Progenitor cell of endocrine pancreas (in vitro differentiated cells): ENCODE measurements around the gene NKRF. TPM values are rescaled to one million over a fixed set of nuclear protein-coding genes. Genes with fewer than 3 reads are reported as not detected.

ENCODE experiments used
- DNase-seq: peaks from one replicate; pipeline ENCODE4 v3.0.0; 2021; ENCODE audit warnings: low spot score; ENCODE audit not compliant: unreplicated experiment
- H3K27ac Mint-ChIP-seq: 2 replicates; pipeline ENCODE4 v1.8.0; 2021; ENCODE audit warnings: mild to moderate bottlenecking, moderate library complexity, mixed read lengths
- H3K27me3 Mint-ChIP-seq: 2 replicates; pipeline ENCODE4 v1.8.0; 2021; ENCODE audit warnings: mixed read lengths
- H3K36me3 Mint-ChIP-seq: 2 replicates; pipeline ENCODE4 v1.8.0; 2022; ENCODE audit warnings: mixed read lengths; ENCODE audit not compliant: insufficient read depth
- H3K4me1 Mint-ChIP-seq: 2 replicates; pipeline ENCODE4 v1.8.0; 2021; ENCODE audit warnings: low read depth, mixed read lengths
- H3K4me3 Mint-ChIP-seq: 2 replicates; pipeline ENCODE4 v1.8.0; 2021; ENCODE audit warnings: low read depth, mild to moderate bottlenecking, moderate library complexity, mixed read lengths
- H3K9me3 Mint-ChIP-seq: 2 replicates; pipeline ENCODE4 v1.8.0; 2021; ENCODE audit warnings: low read depth, mixed read lengths
- total RNA-seq: library from RNA; stranded (reverse); gene quantifications from 2 replicates; pipeline ENCODE4 v1.2.1, GENCODE V29; 2021
- TF ChIP-seq, protein P1 (sequence below): fragments of 200-600 bp; sonication (generic); IDR thresholded peaks from one replicate; pipeline ENCODE4 v1.5.0; 2021; ENCODE audit warnings: antibody characterized with exemption, mild to moderate bottlenecking; ENCODE audit not compliant: unreplicated experiment

Gene NKRF
- total RNA-seq, 1 donor from 2014 or later, result 12.5 TPM

DNA sequence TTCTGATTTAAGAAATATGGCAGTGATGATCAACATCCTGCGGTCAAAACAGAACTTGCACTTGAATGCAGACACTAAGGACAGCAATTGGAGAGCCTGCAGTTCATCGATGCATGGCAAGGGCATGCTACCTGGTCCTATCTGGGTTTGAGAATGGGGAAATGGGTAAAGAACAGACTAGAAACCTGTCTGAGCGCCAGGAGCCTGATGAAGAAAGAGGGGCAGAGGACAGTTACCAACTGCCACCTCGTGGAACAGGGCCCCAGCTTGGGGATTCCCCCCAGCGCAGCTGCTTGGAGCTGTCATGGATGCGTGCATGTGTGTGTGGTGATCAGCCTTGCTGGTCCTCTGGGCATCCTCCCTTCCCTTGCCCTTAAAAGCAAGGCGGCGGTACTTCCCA is 30.2 kb upstream of the NKRF start:
- no peak for DNase-seq
- Mint-ChIP-seq H3K9me3 (peaks cover 21% of the 10 kb centered on the region), H3K27ac (no peak overlapping the region), H3K4me1 (no peaks in the 10 kb centered on the region), H3K36me3 (peaks cover 16% of the 10 kb centered on the region), H3K4me3 (no peak overlapping the region), H3K27me3 (no peaks in the 10 kb centered on the region)
- TF ChIP-seq, protein P1, sequence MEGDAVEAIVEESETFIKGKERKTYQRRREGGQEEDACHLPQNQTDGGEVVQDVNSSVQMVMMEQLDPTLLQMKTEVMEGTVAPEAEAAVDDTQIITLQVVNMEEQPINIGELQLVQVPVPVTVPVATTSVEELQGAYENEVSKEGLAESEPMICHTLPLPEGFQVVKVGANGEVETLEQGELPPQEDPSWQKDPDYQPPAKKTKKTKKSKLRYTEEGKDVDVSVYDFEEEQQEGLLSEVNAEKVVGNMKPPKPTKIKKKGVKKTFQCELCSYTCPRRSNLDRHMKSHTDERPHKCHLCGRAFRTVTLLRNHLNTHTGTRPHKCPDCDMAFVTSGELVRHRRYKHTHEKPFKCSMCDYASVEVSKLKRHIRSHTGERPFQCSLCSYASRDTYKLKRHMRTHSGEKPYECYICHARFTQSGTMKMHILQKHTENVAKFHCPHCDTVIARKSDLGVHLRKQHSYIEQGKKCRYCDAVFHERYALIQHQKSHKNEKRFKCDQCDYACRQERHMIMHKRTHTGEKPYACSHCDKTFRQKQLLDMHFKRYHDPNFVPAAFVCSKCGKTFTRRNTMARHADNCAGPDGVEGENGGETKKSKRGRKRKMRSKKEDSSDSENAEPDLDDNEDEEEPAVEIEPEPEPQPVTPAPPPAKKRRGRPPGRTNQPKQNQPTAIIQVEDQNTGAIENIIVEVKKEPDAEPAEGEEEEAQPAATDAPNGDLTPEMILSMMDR, result no peak

DNA sequence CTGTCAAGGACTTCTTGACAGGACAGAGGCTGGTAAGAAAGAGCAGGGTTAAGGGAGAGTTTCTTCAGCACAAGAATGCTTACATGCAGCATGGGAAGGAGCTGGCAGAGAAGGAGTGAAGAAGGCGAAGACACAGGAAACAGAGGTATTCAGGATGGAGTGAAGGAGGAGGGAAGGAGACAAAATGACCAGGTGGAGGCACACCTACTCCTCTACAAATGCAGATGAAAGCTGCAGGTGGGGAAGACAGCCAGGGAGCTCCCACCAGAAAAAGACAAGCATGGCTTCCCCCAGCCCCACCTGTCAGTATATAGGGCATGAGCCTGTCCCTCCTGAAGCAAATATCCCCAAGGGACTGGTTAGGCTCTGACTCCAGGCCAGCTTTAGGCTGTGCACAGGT is 29.6 kb upstream of the NKRF start:
- peaks cover 16% of the 10 kb centered on the region for H3K36me3 Mint-ChIP-seq
- H3K27me3 Mint-ChIP-seq, result no peaks in the 10 kb centered on the region
- H3K9me3 Mint-ChIP-seq, result peaks cover 20% of the 10 kb centered on the region
- no peak overlapping the region for H3K4me3 Mint-ChIP-seq
- TF ChIP-seq, protein P1, result no peak
- no peak overlapping the region for H3K27ac Mint-ChIP-seq
- H3K4me1 Mint-ChIP-seq, result no peaks in the 10 kb centered on the region
- no peak for DNase-seq

DNA sequence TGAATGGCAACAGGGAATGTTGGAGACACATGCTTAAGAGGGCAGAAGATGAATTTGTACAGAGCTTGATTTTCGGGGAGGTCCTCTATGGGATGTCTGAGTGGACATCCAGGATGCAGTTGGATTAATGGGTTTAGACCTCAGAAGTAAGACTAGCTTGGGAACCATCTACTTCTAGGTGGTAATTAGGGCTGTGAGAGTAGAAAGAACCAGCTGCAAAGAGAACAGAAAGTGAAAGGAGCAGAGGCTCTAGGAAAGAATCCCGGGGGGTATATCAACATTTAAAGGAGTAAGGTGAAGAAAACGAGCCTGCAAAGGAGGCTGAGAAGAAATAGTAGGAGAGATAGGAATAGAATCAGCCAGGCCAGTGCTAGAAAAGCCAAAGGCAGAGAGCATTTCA is 29.0 kb upstream of the NKRF start:
- H3K4me3 Mint-ChIP-seq, result no peak overlapping the region
- H3K4me1 Mint-ChIP-seq, result no peaks in the 10 kb centered on the region
- H3K9me3 Mint-ChIP-seq, result peaks cover 17% of the 10 kb centered on the region
- peaks cover 16% of the 10 kb centered on the region for H3K36me3 Mint-ChIP-seq
- no peaks in the 10 kb centered on the region for H3K27me3 Mint-ChIP-seq
- TF ChIP-seq, protein P1, result no peak
- no peak overlapping the region for H3K27ac Mint-ChIP-seq
- DNase-seq, result no peak

DNA sequence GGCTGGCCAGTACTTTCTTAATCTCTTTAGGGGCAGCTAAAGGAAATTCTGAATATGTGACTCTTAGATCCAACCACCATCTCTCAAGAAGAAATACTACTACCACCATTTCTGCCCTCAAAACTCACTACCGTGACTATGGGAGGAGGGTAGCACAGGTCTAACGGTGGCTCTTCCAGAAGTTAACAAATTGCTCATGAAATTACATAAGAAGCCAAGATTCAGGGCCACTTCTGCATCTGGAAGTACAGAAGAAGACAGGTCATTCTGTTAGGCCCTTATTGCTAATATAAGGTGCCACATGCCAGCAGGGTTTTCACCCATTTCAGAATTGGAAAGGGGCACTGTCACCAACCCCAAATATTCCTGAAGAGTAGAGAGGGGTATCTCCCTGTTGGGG is 19.6 kb upstream of the NKRF start:
- TF ChIP-seq, protein P1, result no peak
- Mint-ChIP-seq H3K4me1 (no peaks in the 10 kb centered on the region), H3K27ac (no peak overlapping the region), H3K4me3 (no peak overlapping the region), H3K27me3 (no peaks in the 10 kb centered on the region), H3K9me3 (peaks cover 7% of the 10 kb centered on the region), H3K36me3 (peaks cover 10% of the 10 kb centered on the region)
- no peak for DNase-seq

DNA sequence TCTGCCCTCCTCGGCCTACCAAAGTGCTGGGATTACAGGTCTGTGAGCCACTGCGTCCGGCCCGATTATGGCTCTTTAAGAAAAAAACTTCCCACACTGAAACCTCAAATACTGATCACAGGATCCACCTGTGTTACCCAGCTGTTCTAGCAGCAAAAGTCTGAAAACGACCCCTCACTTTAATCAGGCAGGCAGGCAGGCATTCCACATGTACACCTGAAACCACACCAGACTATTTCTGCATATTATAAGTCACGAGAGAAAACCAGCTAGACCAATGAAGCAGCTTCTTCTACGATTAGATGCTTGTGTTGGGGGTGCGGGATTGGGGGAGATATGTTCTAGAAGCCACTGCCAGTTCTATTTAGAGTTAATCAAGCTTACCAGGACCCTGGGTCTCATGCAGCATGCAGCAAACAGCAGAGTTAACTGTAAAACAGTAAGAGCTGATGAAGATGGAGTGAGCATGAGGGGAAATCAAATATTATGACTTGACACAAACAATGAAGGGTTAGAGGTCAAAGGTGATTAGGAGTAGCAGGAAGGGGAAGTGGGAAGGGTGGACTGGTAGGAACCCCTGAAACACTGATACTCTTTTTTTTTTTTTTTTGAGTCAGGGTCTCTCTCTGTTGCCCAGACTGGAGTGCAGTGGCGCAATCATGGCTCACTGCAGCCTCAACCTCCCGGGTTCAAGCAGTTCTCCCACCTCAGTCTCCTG is 18.9 kb upstream of the NKRF start:
- Mint-ChIP-seq H3K27ac (peak overlapping the region; percentile 14), H3K9me3 (peaks cover 7% of the 10 kb centered on the region), H3K27me3 (no peaks in the 10 kb centered on the region), H3K4me3 (no peak overlapping the region), H3K36me3 (peaks cover 10% of the 10 kb centered on the region), H3K4me1 (no peaks in the 10 kb centered on the region)
- TF ChIP-seq, protein P1, result no peak
- DNase-seq, result no peak
